SH-SY5Y (cell line): ENCODE data around the gene ZNF460.

Experiments
- GATA2 ChIP-seq: IDR thresholded peaks from 2 replicates; pipeline ENCODE4 v1.6.1; 2011; ENCODE audit warnings: mild to moderate bottlenecking, low read depth, low read length
- GATA3 ChIP-seq: IDR thresholded peaks from 2 replicates; pipeline ENCODE4 v1.6.1; 2011; ENCODE audit warnings: low read depth, mild to moderate bottlenecking, low read length, moderate library complexity

DNA sequence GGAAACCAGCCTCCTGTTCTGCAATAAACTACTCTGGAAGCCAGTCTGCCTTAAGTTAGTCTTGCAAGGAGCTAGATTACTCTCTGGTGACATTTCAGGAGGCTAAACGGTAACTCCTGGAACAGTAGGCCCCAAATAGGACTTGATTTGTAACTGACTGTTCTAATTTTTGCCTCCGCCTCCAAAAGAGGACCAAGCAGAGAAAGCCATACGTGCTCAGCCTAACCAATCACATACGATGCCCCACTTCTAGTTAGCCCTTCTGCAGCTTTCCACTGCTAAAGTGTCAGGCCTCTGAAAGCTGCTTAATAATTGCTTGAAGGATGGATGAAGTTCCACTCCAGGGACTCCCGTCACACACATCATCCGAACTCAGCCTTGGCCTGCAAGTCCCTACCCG lies 39.1 kb upstream of the ZNF460 start:
- TF ChIP-seq GATA2 (no peak), GATA3 (no peak)
